ENCODE data around the gene OR1L4.

The OR1L4 gene, protein sequence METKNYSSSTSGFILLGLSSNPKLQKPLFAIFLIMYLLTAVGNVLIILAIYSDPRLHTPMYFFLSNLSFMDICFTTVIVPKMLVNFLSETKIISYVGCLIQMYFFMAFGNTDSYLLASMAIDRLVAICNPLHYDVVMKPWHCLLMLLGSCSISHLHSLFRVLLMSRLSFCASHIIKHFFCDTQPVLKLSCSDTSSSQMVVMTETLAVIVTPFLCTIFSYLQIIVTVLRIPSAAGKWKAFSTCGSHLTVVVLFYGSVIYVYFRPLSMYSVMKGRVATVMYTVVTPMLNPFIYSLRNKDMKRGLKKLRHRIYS

DNA sequence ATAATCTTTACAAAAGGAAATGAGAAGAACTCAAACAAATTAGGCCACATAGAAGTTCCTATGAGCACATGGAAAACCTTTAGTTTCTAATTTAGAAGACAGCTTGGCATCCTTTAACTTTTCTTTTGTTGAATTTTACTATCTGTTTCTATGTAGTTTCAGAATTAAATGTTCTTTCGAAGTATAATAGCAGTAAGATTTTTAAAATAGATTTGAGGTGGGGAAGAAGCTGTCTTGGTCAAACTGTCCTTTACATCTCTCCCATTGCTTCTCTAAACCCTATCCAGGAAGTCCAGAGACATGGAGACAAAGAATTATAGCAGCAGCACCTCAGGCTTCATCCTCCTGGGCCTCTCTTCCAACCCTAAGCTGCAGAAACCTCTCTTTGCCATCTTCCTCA is at the start of gene OR1L4:
OR1L4 (plus strand) TSS at position 301 of the 400 bp plus-strand sequence; CDS start at position 301, 0 bp downstream.
- H3K9ac ChIP-seq (ENCODE audit: low read length): no peak within 1 kb of the TSS
- peaks cover 55% of the 10 kb centered on the region for H3K9me3 ChIP-seq (ENCODE audit: control insufficient read depth, low read depth, low read length)
- H3K4me3 ChIP-seq (ENCODE audit: low read length): no peak within 1 kb of the TSS
- no peaks in the 10 kb centered on the region for H3K4me1 ChIP-seq (ENCODE audit: control insufficient read depth, low read depth, low read length)
- no peaks in the 10 kb centered on the region for H3K36me3 ChIP-seq (ENCODE audit: control insufficient read depth, low read depth, low read length)
- no peaks in the 10 kb centered on the region for H3K27me3 ChIP-seq (ENCODE audit: control insufficient read depth, insufficient read depth, low read length)
- no peak within 1 kb of the TSS for H3K27ac ChIP-seq (ENCODE audit: low read length)

- no peak overlapping the region for H3K9ac ChIP-seq (ENCODE audit: low read length)
- H3K9me3 ChIP-seq (ENCODE audit: control insufficient read depth, low read depth, low read length): peaks cover 68% of the 10 kb centered on the region
- H3K36me3 ChIP-seq (ENCODE audit: control insufficient read depth, low read depth, low read length): no peaks in the 10 kb centered on the region
- no peak overlapping the region for H3K4me3 ChIP-seq (ENCODE audit: low read length)
- H3K4me1 ChIP-seq (ENCODE audit: control insufficient read depth, low read depth, low read length): no peaks in the 10 kb centered on the region
- no peaks in the 10 kb centered on the region for H3K27me3 ChIP-seq (ENCODE audit: control insufficient read depth, insufficient read depth, low read length)
- H3K27ac ChIP-seq (ENCODE audit: low read length): no peak overlapping the region
These were observed 38.9 kb upstream of the OR1L4 start for GRCh38 chr9:122684851-122685250.

DNA sequence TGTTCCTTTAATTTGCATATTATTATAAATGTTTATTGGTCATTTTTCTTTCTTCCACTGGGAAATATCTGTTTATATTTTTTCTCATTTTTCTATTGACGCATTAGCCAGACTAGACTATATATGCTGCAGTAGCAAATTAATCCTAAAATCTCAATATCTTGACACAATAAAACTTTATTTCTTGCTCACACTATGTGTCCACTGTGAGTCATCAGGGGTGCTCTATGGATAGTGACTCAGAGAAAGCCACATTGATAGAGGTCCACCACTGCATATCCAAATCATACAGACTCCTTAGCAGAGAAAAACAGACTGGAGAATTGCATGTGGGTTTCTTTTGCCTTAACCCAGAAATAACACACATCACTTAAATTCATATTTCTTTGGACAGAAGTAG is 28.1 kb upstream of the OR1L4 start:
- no peak overlapping the region for H3K9ac ChIP-seq (ENCODE audit: low read length)
- no peaks in the 10 kb centered on the region for H3K36me3 ChIP-seq (ENCODE audit: control insufficient read depth, low read depth, low read length)
- no peak overlapping the region for H3K4me3 ChIP-seq (ENCODE audit: low read length)
- H3K9me3 ChIP-seq (ENCODE audit: control insufficient read depth, low read depth, low read length): peaks cover 43% of the 10 kb centered on the region
- H3K4me1 ChIP-seq (ENCODE audit: control insufficient read depth, low read depth, low read length): no peaks in the 10 kb centered on the region
- no peak overlapping the region for H3K27ac ChIP-seq (ENCODE audit: low read length)
- no peaks in the 10 kb centered on the region for H3K27me3 ChIP-seq (ENCODE audit: control insufficient read depth, insufficient read depth, low read length)

DNA sequence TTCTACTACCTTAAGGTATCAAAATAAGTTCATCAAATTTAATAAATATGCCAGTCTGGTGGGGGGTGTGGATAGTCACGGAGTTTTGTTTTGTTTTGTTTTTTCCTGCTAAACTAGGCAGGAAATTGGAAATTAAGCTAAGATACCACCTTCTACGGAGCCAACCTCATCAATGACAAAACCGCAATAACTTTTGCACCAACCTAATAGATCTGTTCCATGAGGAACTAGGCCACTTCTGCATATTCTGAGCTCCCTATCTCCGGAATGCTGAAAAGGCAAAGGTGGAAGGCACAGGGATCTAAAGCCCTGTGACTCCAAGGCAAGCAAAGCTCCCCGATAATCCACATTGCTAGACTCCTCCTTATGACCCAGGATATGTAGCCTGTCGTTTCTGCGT is 5.8 kb upstream of the OR1L4 start:
- Histone ChIP-seq H3K27ac (ENCODE audit: low read length) (no peak overlapping the region), H3K9me3 (ENCODE audit: control insufficient read depth, low read depth, low read length) (peaks cover 37% of the 10 kb centered on the region), H3K9ac (ENCODE audit: low read length) (no peak overlapping the region), H3K36me3 (ENCODE audit: control insufficient read depth, low read depth, low read length) (no peaks in the 10 kb centered on the region), H3K4me1 (ENCODE audit: control insufficient read depth, low read depth, low read length) (no peaks in the 10 kb centered on the region), H3K27me3 (ENCODE audit: control insufficient read depth, insufficient read depth, low read length) (no peaks in the 10 kb centered on the region), H3K4me3 (ENCODE audit: low read length) (no peak overlapping the region)

DNA sequence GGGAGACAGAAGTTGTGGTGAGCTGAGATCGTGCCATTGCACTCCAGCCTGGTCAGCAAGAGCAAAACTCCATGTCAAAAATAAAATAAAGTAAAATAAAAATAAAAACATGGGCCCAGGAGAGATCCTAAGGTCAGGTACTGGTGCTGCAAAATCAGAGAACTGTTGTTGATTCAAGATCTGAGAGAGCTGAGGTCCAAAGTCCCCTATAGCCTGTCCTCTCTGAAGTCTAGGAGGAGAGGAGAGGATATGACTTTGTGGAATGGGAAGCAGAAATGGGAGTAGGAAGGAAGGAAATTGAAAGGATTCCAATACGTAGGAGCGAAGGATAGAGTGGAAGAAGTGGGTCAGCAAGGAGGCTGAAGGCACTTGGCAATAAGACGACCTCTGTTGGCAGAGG is 4.6 kb upstream of the OR1L4 start:
- Histone ChIP-seq H3K36me3 (ENCODE audit: control insufficient read depth, low read depth, low read length) (no peaks in the 10 kb centered on the region), H3K27ac (ENCODE audit: low read length) (no peak overlapping the region), H3K27me3 (ENCODE audit: control insufficient read depth, insufficient read depth, low read length) (no peaks in the 10 kb centered on the region), H3K9me3 (ENCODE audit: control insufficient read depth, low read depth, low read length) (peaks cover 44% of the 10 kb centered on the region), H3K4me1 (ENCODE audit: control insufficient read depth, low read depth, low read length) (no peaks in the 10 kb centered on the region), H3K4me3 (ENCODE audit: low read length) (no peak overlapping the region), H3K9ac (ENCODE audit: low read length) (no peak overlapping the region)

- no peaks in the 10 kb centered on the region for H3K36me3 ChIP-seq (ENCODE audit: control insufficient read depth, low read depth, low read length)
- peaks cover 75% of the 10 kb centered on the region for H3K9me3 ChIP-seq (ENCODE audit: control insufficient read depth, low read depth, low read length)
- no peaks in the 10 kb centered on the region for H3K27me3 ChIP-seq (ENCODE audit: control insufficient read depth, insufficient read depth, low read length)
- no peak within 1 kb of the TSS for H3K27ac ChIP-seq (ENCODE audit: low read length)
- H3K9ac ChIP-seq (ENCODE audit: low read length): no peak within 1 kb of the TSS
- no peak within 1 kb of the TSS for H3K4me3 ChIP-seq (ENCODE audit: low read length)
- no peaks in the 10 kb centered on the region for H3K4me1 ChIP-seq (ENCODE audit: control insufficient read depth, low read depth, low read length)
These were observed 18.2 kb downstream of the OR1L4 start, which contains the start of gene OR1L6 for GRCh38 chr9:122742003-122742402. TSS of gene OR1L6 (plus strand) at chr9:122742303. CDS start at chr9:122749848, 7,545 bp downstream.

DNA sequence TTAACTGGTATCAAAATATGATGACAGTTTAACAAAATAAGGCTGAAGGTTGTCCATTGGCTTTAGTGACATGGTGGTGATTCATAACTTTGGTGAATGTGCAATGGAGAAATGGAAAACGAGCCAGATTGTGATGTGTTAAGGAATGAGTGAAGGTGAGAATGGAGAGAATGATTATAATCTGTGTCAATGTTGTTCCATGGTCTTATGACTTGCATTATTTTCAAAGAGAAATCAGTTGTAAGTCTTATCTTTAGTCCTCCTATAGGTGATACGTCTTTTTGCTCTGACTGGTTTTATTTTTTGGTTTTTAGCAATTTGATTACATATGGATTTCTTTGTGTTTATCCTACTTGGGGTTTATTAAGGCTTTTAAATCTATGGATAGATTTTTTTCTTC is 31.0 kb downstream of the OR1L4 start:
- Histone ChIP-seq H3K4me1 (ENCODE audit: control insufficient read depth, low read depth, low read length) (no peaks in the 10 kb centered on the region), H3K27ac (ENCODE audit: low read length) (no peak overlapping the region), H3K9me3 (ENCODE audit: control insufficient read depth, low read depth, low read length) (peaks cover 32% of the 10 kb centered on the region), H3K9ac (ENCODE audit: low read length) (no peak overlapping the region), H3K27me3 (ENCODE audit: control insufficient read depth, insufficient read depth, low read length) (no peaks in the 10 kb centered on the region), H3K4me3 (ENCODE audit: low read length) (no peak overlapping the region), H3K36me3 (ENCODE audit: control insufficient read depth, low read depth, low read length) (no peaks in the 10 kb centered on the region)

- Histone ChIP-seq H3K27ac (ENCODE audit: low read length) (no peak overlapping the region), H3K9me3 (ENCODE audit: control insufficient read depth, low read depth, low read length) (peaks cover 30% of the 10 kb centered on the region), H3K4me1 (ENCODE audit: control insufficient read depth, low read depth, low read length) (no peaks in the 10 kb centered on the region), H3K36me3 (ENCODE audit: control insufficient read depth, low read depth, low read length) (no peaks in the 10 kb centered on the region), H3K9ac (ENCODE audit: low read length) (no peak overlapping the region), H3K27me3 (ENCODE audit: control insufficient read depth, insufficient read depth, low read length) (no peaks in the 10 kb centered on the region), H3K4me3 (ENCODE audit: low read length) (no peak overlapping the region)
These were observed 44.0 kb downstream of the OR1L4 start for GRCh38 chr9:122767817-122768216.

All from iPS-18a (cell line).